Hematopoietic multipotent progenitor cell treated with erythropoietin and hydrocortisone succinate and interleukin-3 and kit ligand, for 6 days (in vitro differentiated cells): Measurements from ENCODE around the gene SEMA6A.

Experiments
- DNase-seq: peaks from one replicate; pipeline ENCODE4 v3.0.0-alpha.2; 2015

SEMA6A gene

GRCh38 chr5:116574367-116575325, at the start of gene SEMA6A:
Gene SEMA6A, minus strand, starts transcription at chr5:116574823. Its CDS starts 69,879 bp downstream, at chr5:116504944.
- DNase-seq = peak; percentile 80

- DNase-seq = no peak
These were observed 47.9 kb upstream of the SEMA6A start for GRCh38 chr5:116622375-116623050.

- DNase-seq = no peak
These were observed 47.0 kb upstream of the SEMA6A start for GRCh38 chr5:116621599-116621998.

GRCh38 chr5:116616876-116617275, 42.3 kb upstream of the SEMA6A start:
- no peak for DNase-seq

GRCh38 chr5:116614603-116614920, 39.9 kb upstream of the SEMA6A start:
- DNase-seq = no peak

GRCh38 chr5:116613445-116613844, 38.8 kb upstream of the SEMA6A start:
- DNase-seq = no peak

- no peak for DNase-seq
These were observed 37.8 kb upstream of the SEMA6A start for GRCh38 chr5:116612431-116612830.

GRCh38 chr5:116605310-116606070, 30.9 kb upstream of the SEMA6A start:
- no peak for DNase-seq

GRCh38 chr5:116604805-116605204, 30.2 kb upstream of the SEMA6A start:
- no peak for DNase-seq

- no peak for DNase-seq
These were observed 26.3 kb upstream of the SEMA6A start for GRCh38 chr5:116600876-116601275.

- DNase-seq = no peak
These were observed 24.3 kb upstream of the SEMA6A start for GRCh38 chr5:116598911-116599310.

- no peak for DNase-seq
These were observed 20.9 kb upstream of the SEMA6A start for GRCh38 chr5:116595498-116595897.

- no peak for DNase-seq
These were observed 18.7 kb upstream of the SEMA6A start for GRCh38 chr5:116593340-116593739.

- no peak for DNase-seq
These were observed 10.6 kb upstream of the SEMA6A start for GRCh38 chr5:116585227-116585626.

GRCh38 chr5:116583862-116584222, 9.2 kb upstream of the SEMA6A start:
- no peak for DNase-seq

GRCh38 chr5:116583085-116583861, 8.7 kb upstream of the SEMA6A start:
- DNase-seq = no peak

GRCh38 chr5:116581910-116582309, 7.3 kb upstream of the SEMA6A start:
- no peak for DNase-seq

- DNase-seq = no peak
These were observed 4.5 kb upstream of the SEMA6A start for GRCh38 chr5:116579144-116579543.

- DNase-seq = no peak
These were observed 4.1 kb upstream of the SEMA6A start for GRCh38 chr5:116578676-116579075.

GRCh38 chr5:116577064-116577788, 2.6 kb upstream of the SEMA6A start:
- DNase-seq = no peak

- peak; percentile 74 for DNase-seq
These were observed 1.6 kb upstream of the SEMA6A start for GRCh38 chr5:116576053-116576713.
